IMR-90 (cell line): Measurements from ENCODE around the gene TTLL12. TPM values are rescaled to one million over a fixed set of nuclear protein-coding genes. Genes with fewer than 3 reads are reported as not detected.

Source experiments
- ATAC-seq: fragments of 200-7000 bp; cut with Tn5 transposase; 2 replicates; pipeline ENCODE4 v1.9.1; 2020; ENCODE audit warnings: low read depth, mild to moderate bottlenecking, moderate library complexity
- BruUV-seq: library from RNA; stranded (reverse); fragments of 400-500 nt; replicated peaks from 2 replicates; lab custom pipeline; 2021; lab: Mats Ljungman, UMichigan
- CTCF ChIA-PET: fragments of 300-600 bp; formaldehyde crosslinking; extraction: SDS; loops from one replicate; lab custom pipeline; 2021; ENCODE audit warnings: antibody characterized with exemption; lab: Yijun Ruan, JAX
- POLR2A ChIA-PET: fragments of 300-600 bp; sonication (Branson Sonifier 250); formaldehyde crosslinking; loops from one replicate; lab custom pipeline; 2022; ENCODE audit warnings: antibody characterized with exemption; ENCODE audit not compliant: unreplicated experiment; lab: Charles Lee
- DNase-seq: peaks from one replicate; pipeline ENCODE4 v3.0.0; 2013
- H2AFZ ChIP-seq: replicated peaks from 2 replicates; pipeline ENCODE3; 2013; ENCODE audit warnings: low read length, mild to moderate bottlenecking; ENCODE audit not compliant: poor library complexity
- H2AK5ac ChIP-seq: 2 replicates; pipeline ENCODE4 v1.6.1; 2013; ENCODE audit warnings: low read depth, low read length, inconsistent platforms
- H2AK9ac ChIP-seq: replicated peaks from 2 replicates; pipeline ENCODE3; 2013; ENCODE audit warnings: mild to moderate bottlenecking, low read depth, low read length, moderate library complexity; ENCODE audit not compliant: poor library complexity
- H2BK120ac ChIP-seq: 2 replicates; pipeline ENCODE4 v1.6.1; 2013; ENCODE audit warnings: low read depth, low read length, inconsistent platforms
- H2BK15ac ChIP-seq: 3 replicates; pipeline ENCODE4 v1.6.1; 2013; ENCODE audit warnings: low read depth, low read length, inconsistent platforms
- H2BK20ac ChIP-seq: 2 replicates; pipeline ENCODE4 v1.6.1; 2013; ENCODE audit warnings: low read depth, mild to moderate bottlenecking, inconsistent platforms, low read length, moderate library complexity
- H2BK5ac ChIP-seq: 2 replicates; pipeline ENCODE4 v1.6.1; 2013; ENCODE audit warnings: mild to moderate bottlenecking, low read depth, low read length, inconsistent platforms; ENCODE audit not compliant: poor library complexity, severe bottlenecking
- H3K14ac ChIP-seq: replicated peaks from 2 replicates; pipeline ENCODE4 v1.6.1; 2013; ENCODE audit warnings: low read depth, low read length, inconsistent platforms
- H3K18ac ChIP-seq: 2 replicates; pipeline ENCODE4 v1.6.1; 2013; ENCODE audit warnings: low read depth, low read length, control low read depth
- H3K23ac ChIP-seq: 2 replicates; pipeline ENCODE4 v1.6.1; 2013; ENCODE audit warnings: low read depth, low read length, inconsistent platforms
- H3K27ac ChIP-seq: 2 replicates; pipeline ENCODE4 v1.5.1; 2013; ENCODE audit warnings: mild to moderate bottlenecking, control low read depth, low read length; ENCODE audit not compliant: insufficient read depth
- H3K27me3 ChIP-seq: 2 replicates; pipeline ENCODE4 v1.6.1; 2013; ENCODE audit warnings: low read length; ENCODE audit not compliant: control insufficient read depth, insufficient read depth
- H3K36me3 ChIP-seq: 2 replicates; pipeline ENCODE4 v1.6.1; 2013; ENCODE audit warnings: low read length, mixed read lengths; ENCODE audit not compliant: control insufficient read depth, insufficient read depth
- H3K4ac ChIP-seq: 2 replicates; pipeline ENCODE4 v1.6.1; 2013; ENCODE audit warnings: low read depth, low read length, inconsistent platforms
- H3K4me1 ChIP-seq: 2 replicates; pipeline ENCODE4 v1.6.1; 2013; ENCODE audit warnings: low read length, mixed read lengths; ENCODE audit not compliant: control insufficient read depth, insufficient read depth
- H3K4me2 ChIP-seq: 2 replicates; pipeline ENCODE4 v1.6.1; 2013; ENCODE audit warnings: low read depth, mild to moderate bottlenecking, control low read depth, low read length, moderate library complexity
- H3K4me3 ChIP-seq: 2 replicates; pipeline ENCODE4 v1.5.1; 2013; ENCODE audit warnings: low read depth, mild to moderate bottlenecking, control low read depth, low read length, moderate library complexity; ENCODE audit not compliant: insufficient read depth
- H3K56ac ChIP-seq: 2 replicates; pipeline ENCODE4 v1.6.1; 2013; ENCODE audit warnings: low read length, inconsistent platforms; ENCODE audit not compliant: insufficient read depth; ENCODE audit errors: extremely low read depth
- H3K79me1 ChIP-seq, 2 experiments: 2 replicates each; pipeline ENCODE4 v1.6.1; 2013; ENCODE audit warnings: low read length in 2 of 2, inconsistent platforms in 1 of 2, low read depth in 1 of 2
- H3K9ac ChIP-seq: 2 replicates; pipeline ENCODE4 v1.6.1; 2013; ENCODE audit warnings: low read depth, low read length, control low read depth
- H3K9me1 ChIP-seq: 2 replicates; pipeline ENCODE4 v1.6.1; 2013; ENCODE audit warnings: low read length, inconsistent platforms; ENCODE audit not compliant: insufficient read depth
- H3K9me3 ChIP-seq: 2 replicates; pipeline ENCODE4 v1.6.1; 2013; ENCODE audit warnings: low read length; ENCODE audit not compliant: control insufficient read depth, insufficient read depth
- H4K20me1 ChIP-seq: 2 replicates; pipeline ENCODE4 v1.6.1; 2013; ENCODE audit warnings: low read length, inconsistent platforms; ENCODE audit not compliant: insufficient read depth
- H4K5ac ChIP-seq: 2 replicates; pipeline ENCODE4 v1.6.1; 2013; ENCODE audit warnings: mild to moderate bottlenecking, low read depth, low read length, control low read depth
- H4K8ac ChIP-seq, 2 experiments: 2 replicates each; pipeline ENCODE4 v1.6.1; 2013; ENCODE audit warnings: low read depth in 2 of 2, low read length in 2 of 2, control low read depth in 1 of 2, inconsistent platforms in 1 of 2
- H4K91ac ChIP-seq: 2 replicates; pipeline ENCODE4 v1.6.1; 2013; ENCODE audit warnings: low read depth, low read length, inconsistent platforms; ENCODE audit not compliant: insufficient read depth
- BHLHE40 ChIP-seq: fragments of 150-350 bp; IDR thresholded peaks from 2 replicates; pipeline ENCODE4 v1.6.1; 2016; ENCODE audit warnings: mild to moderate bottlenecking, low read depth, low read length
- CEBPB ChIP-seq: IDR thresholded peaks from 2 replicates; pipeline ENCODE4 v1.6.1; 2012; ENCODE audit warnings: low read depth, low read length, improper control_type of control experiment
- ELK1 ChIP-seq: fragments of 150-350 bp; IDR thresholded peaks from 2 replicates; pipeline ENCODE4 v1.6.1; 2016; ENCODE audit warnings: low read depth, mild to moderate bottlenecking, low read length, moderate library complexity, borderline replicate concordance
- MAZ ChIP-seq: IDR thresholded peaks from 2 replicates; pipeline ENCODE4 v1.6.1; 2012; ENCODE audit warnings: low read depth, mild to moderate bottlenecking, low read length, improper control_type of control experiment, moderate library complexity, borderline replicate concordance
- NFE2L2 ChIP-seq: fragments of 150-350 bp; IDR thresholded peaks from 2 replicates; pipeline ENCODE4 v1.6.1; 2016; ENCODE audit warnings: low read depth, mild to moderate bottlenecking, low read length
- RAD21 ChIP-seq: IDR thresholded peaks from 2 replicates; pipeline ENCODE4 v1.6.1; 2012; ENCODE audit warnings: low read length, improper control_type of control experiment
- RCOR1 ChIP-seq: IDR thresholded peaks from 2 replicates; pipeline ENCODE4 v1.6.1; 2012; ENCODE audit warnings: mild to moderate bottlenecking, low read length, improper control_type of control experiment; ENCODE audit not compliant: insufficient replicate concordance
- USF2 ChIP-seq: fragments of 150-350 bp; IDR thresholded peaks from 2 replicates; pipeline ENCODE4 v1.6.1; 2017; ENCODE audit warnings: mild to moderate bottlenecking, antibody characterized with exemption, low read length, low read depth
- dilution Hi-C: fragments of 300-500 bp; cut with HindIII; formaldehyde crosslinking; loops from one replicate; pipeline ENCODE4 v1.14.3; 2018; ENCODE audit warnings: low sequenced_read_pairs; ENCODE audit not compliant: unreplicated experiment
- in situ Hi-C: fragments of 300-500 bp; cut with MboI; formaldehyde crosslinking; loops from 3 replicates; pipeline ENCODE4 v1.14.3; 2019; ENCODE audit warnings: low sequenced_read_pairs, inconsistent platforms, mixed read lengths
- intact Hi-C: fragments of 100-400 bp; cut with micrococcal nuclease; formaldehyde crosslinking; loops from 2 replicates; pipeline ENCODE4 v1.10.0; 2022
- polyA plus RNA-seq, 3 experiments: library from polyadenylated mRNA; depleted of rRNA; stranded (reverse); fragments of >200 nt; gene quantifications; 2 replicates each; pipeline ENCODE4 v1.2.3, GENCODE V29; 2012; ENCODE audit warnings: low replicate concordance in 1 of 3
- total RNA-seq: library from RNA; depleted of rRNA; stranded (reverse); fragments of >200 nt; gene quantifications from 2 replicates; pipeline ENCODE4 v1.2.3, GENCODE V29; 2012
- TF ChIP-seq, protein P1 (sequence below): conservative IDR thresholded peaks from 2 replicates; pipeline ENCODE4 v1.5.1; 2012; ENCODE audit warnings: mild to moderate bottlenecking, low read depth, low read length, improper control_type of control experiment

Gene TTLL12
- total and polyA plus RNA-seq, 2 of the 4 experiments (the other 2 are of a cell fraction), result 20.9 to 30.1 TPM

- POLR2A ChIA-PET, result no interaction called here
- CTCF ChIA-PET, result no interaction called here
- ATAC-seq, result no peak
These were observed 4.9 kb upstream of the TTLL12 start for GRCh38 chr22:43191831-43192230.

More at GRCh38 chr22:43191831-43192230, 4.9 kb upstream of the TTLL12 start:
- Histone ChIP-seq H2BK120ac (no peak overlapping the region), H3K9me1 (no peaks in the 10 kb centered on the region), H3K9ac (no peak overlapping the region), H4K8ac (no peak overlapping the region), H2BK20ac (no peak overlapping the region), H2AK9ac (no peak overlapping the region), H2AK5ac (no peak overlapping the region), H3K4me3 (no peak overlapping the region), H3K36me3 (no peaks in the 10 kb centered on the region), H2BK5ac (no peak overlapping the region), H4K5ac (no peak overlapping the region), H3K27ac (no peak overlapping the region), H3K9me3 (no peaks in the 10 kb centered on the region), H3K23ac (no peak overlapping the region), H3K4me1 (peaks cover 6% of the 10 kb centered on the region), H3K4me2 (no peak overlapping the region), H3K27me3 (peaks cover 10% of the 10 kb centered on the region), H4K91ac (no peak overlapping the region), H3K56ac (no peak overlapping the region), H3K4ac (no peak overlapping the region), H2BK15ac (no peak overlapping the region), H3K14ac (no peak overlapping the region), H2AFZ (no peak overlapping the region), H3K18ac (no peak overlapping the region), H3K79me1 (no peaks in the 10 kb centered on the region), H4K20me1 (no peaks in the 10 kb centered on the region)
- intact Hi-C loops (no loop called here), dilution Hi-C loops (no loop called here), in situ Hi-C loops (no loop called here)
- TF ChIP-seq MAZ (no peak), USF2 (no peak), RAD21 (no peak), ELK1 (no peak), RCOR1 (no peak), BHLHE40 (no peak), CEBPB (no peak), NFE2L2 (no peak)
- TF ChIP-seq, protein P1, sequence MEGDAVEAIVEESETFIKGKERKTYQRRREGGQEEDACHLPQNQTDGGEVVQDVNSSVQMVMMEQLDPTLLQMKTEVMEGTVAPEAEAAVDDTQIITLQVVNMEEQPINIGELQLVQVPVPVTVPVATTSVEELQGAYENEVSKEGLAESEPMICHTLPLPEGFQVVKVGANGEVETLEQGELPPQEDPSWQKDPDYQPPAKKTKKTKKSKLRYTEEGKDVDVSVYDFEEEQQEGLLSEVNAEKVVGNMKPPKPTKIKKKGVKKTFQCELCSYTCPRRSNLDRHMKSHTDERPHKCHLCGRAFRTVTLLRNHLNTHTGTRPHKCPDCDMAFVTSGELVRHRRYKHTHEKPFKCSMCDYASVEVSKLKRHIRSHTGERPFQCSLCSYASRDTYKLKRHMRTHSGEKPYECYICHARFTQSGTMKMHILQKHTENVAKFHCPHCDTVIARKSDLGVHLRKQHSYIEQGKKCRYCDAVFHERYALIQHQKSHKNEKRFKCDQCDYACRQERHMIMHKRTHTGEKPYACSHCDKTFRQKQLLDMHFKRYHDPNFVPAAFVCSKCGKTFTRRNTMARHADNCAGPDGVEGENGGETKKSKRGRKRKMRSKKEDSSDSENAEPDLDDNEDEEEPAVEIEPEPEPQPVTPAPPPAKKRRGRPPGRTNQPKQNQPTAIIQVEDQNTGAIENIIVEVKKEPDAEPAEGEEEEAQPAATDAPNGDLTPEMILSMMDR, result no peak
- no peak for DNase-seq
- BruUV-seq, result no TSS peak
